HG02763 (cell line): ENCODE measurements around the gene RPLP2.

Experiments used
- ATAC-seq: cut with Tn5 transposase; IDR thresholded peaks from one replicate; pipeline ENCODE4 v1.9.1; 2021; ENCODE audit warnings: mild to moderate bottlenecking, moderate library complexity; ENCODE audit not compliant: unreplicated experiment

The RPLP2 gene

GRCh38 chr11:809287-810039 is at the start of gene RPLP2:
RPLP2 (plus strand) TSS chr11:809967; CDS start chr11:810235, 268 bp downstream.
- peak; percentile 71 for ATAC-seq

- ATAC-seq: no peak
These were observed 49.5 kb upstream of the RPLP2 start for GRCh38 chr11:760236-760635.

- ATAC-seq: no peak
These were observed 48.1 kb upstream of the RPLP2 start for GRCh38 chr11:761526-762108.

- no peak for ATAC-seq
These were observed 47.2 kb upstream of the RPLP2 start for GRCh38 chr11:762421-763072.

GRCh38 chr11:763073-763463 is 46.7 kb upstream of the RPLP2 start:
- no peak for ATAC-seq

- no peak for ATAC-seq
These were observed 46.0 kb upstream of the RPLP2 start for GRCh38 chr11:763549-764321.

- no peak for ATAC-seq
These were observed 45.3 kb upstream of the RPLP2 start for GRCh38 chr11:764322-765024.

- no peak for ATAC-seq
These were observed 44.6 kb upstream of the RPLP2 start for GRCh38 chr11:765025-765801.

GRCh38 chr11:765802-766091 is 44.0 kb upstream of the RPLP2 start:
- ATAC-seq: no peak

GRCh38 chr11:766106-766935 is 43.4 kb upstream of the RPLP2 start:
- ATAC-seq: no peak

- ATAC-seq: no peak
These were observed 42.9 kb upstream of the RPLP2 start for GRCh38 chr11:766936-767210.

GRCh38 chr11:767238-767637 is 42.5 kb upstream of the RPLP2 start:
- no peak for ATAC-seq

GRCh38 chr11:769887-770641 is 39.7 kb upstream of the RPLP2 start:
- ATAC-seq: no peak

GRCh38 chr11:770642-771616 is 38.8 kb upstream of the RPLP2 start:
- no peak for ATAC-seq

GRCh38 chr11:771617-772204 is 38.1 kb upstream of the RPLP2 start:
- ATAC-seq: no peak

GRCh38 chr11:772429-773390 is 37.1 kb upstream of the RPLP2 start:
- ATAC-seq: no peak
